Measurements from ENCODE around the gene SHC3.
A peak's percentile ranks its signal among the peaks of the same experiment; 100 is the strongest.

SHC3 gene

GRCh38 chr9:89187541-89187940 lies 8.9 kb upstream of the SHC3 start:
- no peak overlapping the region for H3K4me3 ChIP-seq (replicated peaks; ENCODE audit: low read depth, low read length)
- DNase-seq (ENCODE audit: low read depth): no peak
- TF ChIP-seq CTCF (IDR thresholded peaks at IDR 0.05; ENCODE audit: low read length, missing control alignments): no peak

- no peak overlapping the region for H3K4me3 ChIP-seq (replicated peaks; ENCODE audit: low read depth, low read length)
- no peak for TF ChIP-seq CTCF (IDR thresholded peaks at IDR 0.05; ENCODE audit: low read length, missing control alignments)
- no peak for DNase-seq (ENCODE audit: low read depth)
These were observed 8.3 kb upstream of the SHC3 start for GRCh38 chr9:89186960-89187359.

GRCh38 chr9:89185980-89186379 lies 7.4 kb upstream of the SHC3 start:
- no peak for TF ChIP-seq CTCF (IDR thresholded peaks at IDR 0.05; ENCODE audit: low read length, missing control alignments)
- peak; percentile 57 for DNase-seq (ENCODE audit: low read depth)

GRCh38 chr9:89183146-89183545 lies 4.5 kb upstream of the SHC3 start:
- no peak for TF ChIP-seq CTCF (IDR thresholded peaks at IDR 0.05; ENCODE audit: low read length, missing control alignments)
- no peak overlapping the region for H3K4me3 ChIP-seq (replicated peaks; ENCODE audit: low read depth, low read length)
- DNase-seq (ENCODE audit: low read depth): no peak

More at GRCh38 chr9:89185980-89186379, 7.4 kb upstream of the SHC3 start:
- no peak overlapping the region for H3K4me3 ChIP-seq (replicated peaks; ENCODE audit: low read depth, low read length)

- DNase-seq (ENCODE audit: low read depth): no peak
- no peak for TF ChIP-seq CTCF (IDR thresholded peaks at IDR 0.05; ENCODE audit: low read length, missing control alignments)
These were observed 3.8 kb upstream of the SHC3 start for GRCh38 chr9:89182369-89182768.

GRCh38 chr9:89179895-89180734 lies 1.5 kb upstream of the SHC3 start:
- peak overlapping the region; percentile 59 for H3K4me3 ChIP-seq (replicated peaks; ENCODE audit: low read depth, low read length)
- no peak for TF ChIP-seq CTCF (IDR thresholded peaks at IDR 0.05; ENCODE audit: low read length, missing control alignments)
- DNase-seq (ENCODE audit: low read depth): peak; percentile 96

More at GRCh38 chr9:89182369-89182768, 3.8 kb upstream of the SHC3 start:
- H3K4me3 ChIP-seq (replicated peaks; ENCODE audit: low read depth, low read length): no peak overlapping the region

- TF ChIP-seq CTCF (IDR thresholded peaks at IDR 0.05; ENCODE audit: low read length, missing control alignments): no peak
- peak; percentile 70 for DNase-seq (ENCODE audit: low read depth)
- peak overlapping the region; percentile 59 for H3K4me3 ChIP-seq (replicated peaks; ENCODE audit: low read depth, low read length)
These were observed 899 bp upstream of the SHC3 start for GRCh38 chr9:89179540-89179894.
